Activated CD4-positive, alpha-beta memory T cell treated with anti-CD3 and anti-CD28 coated beads, Interleukin-2, amount 10 ng/mL, durations not matched to agents 7 days and 5 days (primary cell): ENCODE data around the gene JPH2. TPM values are rescaled to one million over a fixed set of nuclear protein-coding genes. Genes with fewer than 3 reads are reported as not detected.

ENCODE experiments used
- CTCF ChIA-PET: fragments of 350-600 bp; sonication (Branson Sonifier 250); formaldehyde crosslinking; loops from one replicate; lab custom pipeline; 2021; ENCODE audit warnings: antibody characterized with exemption, inconsistent platforms; lab: Charles Lee
- POLR2A ChIA-PET: fragments of 350-600 bp; sonication (Branson Sonifier 250); formaldehyde crosslinking; loops from one replicate; lab custom pipeline; 2021; ENCODE audit warnings: antibody characterized with exemption; lab: Charles Lee
- DNase-seq: peaks from one replicate; pipeline ENCODE4 v3.0.0-alpha.2; 2020
- H3K27ac Mint-ChIP-seq: one replicate; pipeline ENCODE4 v1.8.0; 2021; ENCODE audit warnings: mild to moderate bottlenecking, mixed read lengths
- H3K27me3 Mint-ChIP-seq: one replicate; pipeline ENCODE4 v1.8.0; 2021; ENCODE audit warnings: mixed read lengths
- H3K36me3 Mint-ChIP-seq: one replicate; pipeline ENCODE4 v1.8.0; 2021; ENCODE audit warnings: low read depth, mixed read lengths
- H3K4me1 Mint-ChIP-seq: one replicate; pipeline ENCODE4 v1.8.0; 2021; ENCODE audit warnings: mixed read lengths
- H3K4me3 Mint-ChIP-seq: one replicate; pipeline ENCODE4 v1.8.0; 2021; ENCODE audit warnings: mild to moderate bottlenecking, mixed read lengths
- H3K9me3 Mint-ChIP-seq: one replicate; pipeline ENCODE4 v1.8.0; 2021; ENCODE audit warnings: mixed read lengths
- total RNA-seq, 2 experiments: library from RNA; stranded (reverse); gene quantifications; one replicate each; pipeline ENCODE4 v1.2.3, GENCODE V29; 2021

The JPH2 gene
- total RNA-seq, 2 experiments from 2014 or later = 0.05 to 0.10 TPM

DNA sequence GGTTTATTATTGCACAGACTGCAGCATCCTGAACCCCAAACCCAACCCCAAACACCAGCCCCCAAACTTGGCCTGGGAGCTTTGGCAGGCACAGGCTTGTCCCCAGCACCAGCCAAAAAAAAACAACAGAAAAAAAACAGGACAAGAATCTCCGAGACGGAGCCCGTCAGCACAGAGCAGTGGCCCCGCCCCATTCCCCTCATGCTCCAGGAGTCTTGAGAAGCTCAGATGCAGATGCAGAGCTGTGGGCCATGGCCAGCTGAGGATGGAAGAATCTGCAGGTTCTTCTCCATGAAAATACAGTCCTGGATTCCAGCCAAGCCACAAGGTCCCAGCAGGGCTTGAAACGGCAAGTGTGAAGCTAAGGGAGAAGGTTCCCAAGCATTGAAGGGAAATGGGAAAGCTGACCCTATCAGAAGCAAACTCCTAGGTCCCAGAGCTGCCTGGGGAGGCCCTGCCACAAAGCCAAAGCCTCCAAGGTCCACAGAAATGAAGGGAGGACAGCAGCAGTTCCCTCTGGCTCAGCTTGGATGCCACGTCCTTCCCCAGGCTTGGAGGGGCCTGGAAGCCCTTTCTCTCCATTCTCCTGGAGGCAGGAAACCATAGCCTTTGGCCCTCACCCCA lies 75.2 kb downstream of the JPH2 start:
- H3K27ac Mint-ChIP-seq = no peak overlapping the region
- H3K27me3 Mint-ChIP-seq = peaks cover 30% of the 10 kb centered on the region
- H3K36me3 Mint-ChIP-seq = no peaks in the 10 kb centered on the region
- H3K9me3 Mint-ChIP-seq = peaks cover 10% of the 10 kb centered on the region
- POLR2A ChIA-PET = no interaction called here
- CTCF ChIA-PET = interaction anchor here (1.9 kb wide), 1 partner anchor 78 kb away, joined by 8 read pairs; no protein-coding TSS in a partner anchor
- no peak overlapping the region for H3K4me3 Mint-ChIP-seq
- peaks cover 1% of the 10 kb centered on the region for H3K4me1 Mint-ChIP-seq
- no peak for DNase-seq

- peaks cover 30% of the 10 kb centered on the region for H3K27me3 Mint-ChIP-seq
- H3K4me1 Mint-ChIP-seq = no peaks in the 10 kb centered on the region
- H3K9me3 Mint-ChIP-seq = peaks cover 10% of the 10 kb centered on the region
- H3K4me3 Mint-ChIP-seq = no peak overlapping the region
- POLR2A ChIA-PET = no interaction called here
- no peak for DNase-seq
- no peak overlapping the region for H3K27ac Mint-ChIP-seq
- H3K36me3 Mint-ChIP-seq = no peaks in the 10 kb centered on the region
- CTCF ChIA-PET = interaction anchor here (1.9 kb wide), 1 partner anchor 79 kb away, joined by 8 read pairs; no protein-coding TSS in a partner anchor
Measured at GRCh38 chr20:44110816-44111568, 76.0 kb downstream of the JPH2 start.

- Mint-ChIP-seq H3K27ac (no peak overlapping the region), H3K9me3 (peaks cover 10% of the 10 kb centered on the region), H3K4me3 (no peak overlapping the region), H3K27me3 (peaks cover 37% of the 10 kb centered on the region), H3K4me1 (no peaks in the 10 kb centered on the region), H3K36me3 (no peaks in the 10 kb centered on the region)
- DNase-seq = no peak
- CTCF ChIA-PET = no interaction called here
- POLR2A ChIA-PET = no interaction called here
Measured at GRCh38 chr20:44109951-44110361, 77.0 kb downstream of the JPH2 start.

GRCh38 chr20:44106615-44107014 lies 80.4 kb downstream of the JPH2 start:
- H3K4me1 Mint-ChIP-seq = no peaks in the 10 kb centered on the region
- peaks cover 10% of the 10 kb centered on the region for H3K9me3 Mint-ChIP-seq
- peaks cover 56% of the 10 kb centered on the region for H3K27me3 Mint-ChIP-seq
- no peak for DNase-seq
- ChIA-PET POLR2A (no interaction called here), CTCF (interaction anchor here (0.6 to 1.3 kb wide), 3 partner anchors 10 to 80 kb away, joined by 3 to 4 read pairs (median 4); no protein-coding TSS in a partner anchor)
- no peak overlapping the region for H3K27ac Mint-ChIP-seq
- H3K36me3 Mint-ChIP-seq = no peaks in the 10 kb centered on the region
- no peak overlapping the region for H3K4me3 Mint-ChIP-seq

GRCh38 chr20:44104798-44105517 lies 82.0 kb downstream of the JPH2 start:
- no peak for DNase-seq
- H3K4me1 Mint-ChIP-seq = no peaks in the 10 kb centered on the region
- H3K27ac Mint-ChIP-seq = no peak overlapping the region
- ChIA-PET CTCF (no interaction called here), POLR2A (no interaction called here)
- H3K27me3 Mint-ChIP-seq = peaks cover 71% of the 10 kb centered on the region
- H3K4me3 Mint-ChIP-seq = no peak overlapping the region
- H3K36me3 Mint-ChIP-seq = no peaks in the 10 kb centered on the region
- H3K9me3 Mint-ChIP-seq = peaks cover 10% of the 10 kb centered on the region

DNA sequence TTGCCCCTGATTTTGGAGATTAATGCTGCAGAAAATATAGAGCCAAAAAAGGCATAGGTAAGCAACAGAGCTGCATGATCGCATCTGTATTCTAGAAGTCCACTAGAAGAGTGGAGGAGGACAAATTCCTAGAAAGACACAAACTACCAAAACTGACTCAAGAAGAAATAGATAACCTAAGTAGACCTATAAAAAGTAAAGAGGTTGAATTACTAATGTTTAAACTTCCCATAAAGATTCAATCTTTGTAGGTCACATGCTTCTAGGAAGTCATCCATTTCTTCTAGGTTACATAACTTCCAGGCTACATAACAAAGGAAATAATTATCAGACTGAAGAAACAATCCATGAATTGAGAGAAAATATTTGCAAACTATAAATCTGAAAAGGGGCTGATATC lies 84.4 kb downstream of the JPH2 start:
- ChIA-PET POLR2A (no interaction called here), CTCF (interaction anchor here (1.8 kb wide), 1 partner anchor 87 kb away, joined by 4 read pairs; no protein-coding TSS in a partner anchor)
- no peaks in the 10 kb centered on the region for H3K4me1 Mint-ChIP-seq
- H3K36me3 Mint-ChIP-seq = no peaks in the 10 kb centered on the region
- H3K27me3 Mint-ChIP-seq = peaks cover 69% of the 10 kb centered on the region
- no peak overlapping the region for H3K27ac Mint-ChIP-seq
- H3K9me3 Mint-ChIP-seq = peaks cover 4% of the 10 kb centered on the region
- no peak for DNase-seq
- H3K4me3 Mint-ChIP-seq = no peak overlapping the region

GRCh38 chr20:44099832-44100231 lies 87.2 kb downstream of the JPH2 start:
- peaks cover 48% of the 10 kb centered on the region for H3K27me3 Mint-ChIP-seq
- CTCF ChIA-PET = interaction anchor here (2.0 kb wide), 1 partner anchor 16 kb away, joined by 6 read pairs; no protein-coding TSS in a partner anchor
- no peaks in the 10 kb centered on the region for H3K4me1 Mint-ChIP-seq

DNA sequence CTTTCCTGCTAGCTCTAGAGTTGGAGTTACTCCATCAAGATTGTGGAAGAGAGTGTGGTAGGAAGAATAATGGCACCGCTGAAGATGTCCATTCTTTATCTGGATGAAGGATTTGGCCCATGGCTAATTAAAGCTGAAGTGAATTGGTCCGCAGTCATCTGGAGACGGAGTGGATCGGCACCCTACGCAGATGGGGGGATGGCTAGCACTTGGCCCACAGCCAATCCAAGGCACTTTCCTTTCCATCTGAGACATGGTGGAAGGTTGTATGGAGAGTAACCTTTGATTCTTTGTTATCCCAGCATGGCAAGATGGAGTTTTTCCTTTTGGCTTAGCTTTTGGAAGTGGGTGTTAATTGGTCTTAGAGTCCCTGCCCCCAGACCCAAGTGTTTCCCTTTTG lies 88.3 kb downstream of the JPH2 start:
- Mint-ChIP-seq H3K9me3 (no peaks in the 10 kb centered on the region), H3K27me3 (peaks cover 47% of the 10 kb centered on the region), H3K36me3 (no peaks in the 10 kb centered on the region), H3K27ac (no peak overlapping the region), H3K4me3 (no peak overlapping the region), H3K4me1 (no peaks in the 10 kb centered on the region)
- CTCF ChIA-PET = interaction anchor here (0.6 to 2.0 kb wide), 5 partner anchors 18 to 650 kb away, joined by 3 to 6 read pairs (median 3); no protein-coding TSS in a partner anchor
- DNase-seq = no peak
- POLR2A ChIA-PET = no interaction called here

More at GRCh38 chr20:44099832-44100231, 87.2 kb downstream of the JPH2 start:
- DNase-seq = no peak
- Mint-ChIP-seq H3K36me3 (no peaks in the 10 kb centered on the region), H3K9me3 (no peaks in the 10 kb centered on the region), H3K4me3 (no peak overlapping the region), H3K27ac (no peak overlapping the region)
- POLR2A ChIA-PET = no interaction called here

DNA sequence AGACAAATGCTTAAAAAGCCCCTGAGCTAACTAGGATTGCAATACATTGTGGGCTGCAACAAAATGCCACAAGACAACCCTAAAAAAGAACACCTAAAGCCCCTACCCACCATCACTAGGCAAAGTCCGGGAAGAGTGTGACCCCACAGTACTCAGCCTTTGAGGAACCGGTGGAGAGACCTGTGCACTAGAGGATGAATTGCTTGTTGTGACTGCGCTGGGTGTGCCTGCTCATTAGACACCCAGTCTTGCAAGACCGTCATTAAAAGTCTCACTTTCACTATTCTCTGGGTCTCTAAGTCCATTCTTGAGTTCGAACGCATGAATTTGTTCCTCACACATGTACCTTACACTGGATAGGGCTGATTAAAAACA lies 88.7 kb downstream of the JPH2 start:
- POLR2A ChIA-PET = no interaction called here
- CTCF ChIA-PET = interaction anchor here (1.1 to 2.0 kb wide), 3 partner anchors 18 to 92 kb away, joined by 3 to 6 read pairs (median 5); no protein-coding TSS in a partner anchor
- no peak for DNase-seq
- Mint-ChIP-seq H3K9me3 (no peaks in the 10 kb centered on the region), H3K4me1 (no peaks in the 10 kb centered on the region), H3K4me3 (no peak overlapping the region), H3K27ac (no peak overlapping the region), H3K27me3 (peaks cover 46% of the 10 kb centered on the region), H3K36me3 (no peaks in the 10 kb centered on the region)

DNA sequence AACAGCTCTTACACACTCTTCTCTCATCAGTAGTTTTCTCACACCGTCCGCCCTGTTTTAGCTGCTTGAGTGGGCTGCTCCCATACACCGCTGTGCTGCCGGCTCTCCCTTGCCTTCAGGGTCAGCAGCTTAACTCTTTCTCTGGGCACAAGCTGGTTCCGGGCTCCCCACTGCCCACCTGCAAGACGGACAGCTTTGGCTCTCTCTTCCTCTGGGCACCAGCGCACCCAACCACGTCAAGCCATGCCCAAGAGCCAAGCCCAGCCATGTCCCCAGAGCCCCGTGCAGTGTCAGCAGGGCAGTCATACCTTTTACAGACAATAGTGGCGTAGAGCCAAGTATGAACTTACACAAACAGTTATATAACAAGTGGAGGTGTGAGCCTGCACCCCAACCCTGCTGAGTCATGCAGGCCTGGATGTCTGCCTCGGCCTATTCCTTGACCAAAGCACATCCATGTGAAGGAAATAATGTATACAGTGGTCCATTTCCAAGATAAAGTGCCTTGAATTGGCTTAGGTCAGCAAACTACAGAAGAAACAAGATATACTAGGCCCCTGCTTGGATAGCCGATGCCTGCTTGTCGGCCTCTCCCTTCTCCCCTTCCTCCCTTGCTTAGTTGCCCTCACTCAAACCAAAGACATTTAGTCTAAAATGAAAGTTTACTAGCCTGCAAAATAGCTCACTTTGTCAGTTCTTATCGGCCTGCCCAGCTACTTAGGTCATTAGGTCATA lies 89.3 kb downstream of the JPH2 start:
- H3K4me1 Mint-ChIP-seq = no peaks in the 10 kb centered on the region
- no peaks in the 10 kb centered on the region for H3K9me3 Mint-ChIP-seq
- DNase-seq = no peak
- ChIA-PET CTCF (interaction anchor here (1.5 to 2.0 kb wide), 2 partner anchors 18 to 93 kb away, joined by 5 to 6 read pairs; no protein-coding TSS in a partner anchor), POLR2A (no interaction called here)
- H3K36me3 Mint-ChIP-seq = no peaks in the 10 kb centered on the region
- no peak overlapping the region for H3K4me3 Mint-ChIP-seq
- H3K27me3 Mint-ChIP-seq = peaks cover 47% of the 10 kb centered on the region
- no peak overlapping the region for H3K27ac Mint-ChIP-seq

GRCh38 chr20:44095831-44096230 lies 91.2 kb downstream of the JPH2 start:
- no peak for DNase-seq
- no peaks in the 10 kb centered on the region for H3K4me1 Mint-ChIP-seq
- no peaks in the 10 kb centered on the region for H3K36me3 Mint-ChIP-seq
- H3K27ac Mint-ChIP-seq = no peak overlapping the region
- H3K4me3 Mint-ChIP-seq = no peak overlapping the region
- POLR2A ChIA-PET = no interaction called here
- CTCF ChIA-PET = interaction anchor here (0.9 kb wide), 1 partner anchor 345 kb away, joined by 3 read pairs; no protein-coding TSS in a partner anchor
- H3K9me3 Mint-ChIP-seq = no peaks in the 10 kb centered on the region
- H3K27me3 Mint-ChIP-seq = peaks cover 35% of the 10 kb centered on the region

- no peaks in the 10 kb centered on the region for H3K9me3 Mint-ChIP-seq
- H3K4me1 Mint-ChIP-seq = no peaks in the 10 kb centered on the region
Measured at GRCh38 chr20:44093249-44093582, 93.8 kb downstream of the JPH2 start.

More at GRCh38 chr20:44093249-44093582, 93.8 kb downstream of the JPH2 start:
- Mint-ChIP-seq H3K27me3 (peaks cover 24% of the 10 kb centered on the region), H3K36me3 (no peaks in the 10 kb centered on the region), H3K4me3 (no peak overlapping the region), H3K27ac (no peak overlapping the region)
- CTCF ChIA-PET = interaction anchor here (1.4 kb wide), 1 partner anchor 356 kb away, joined by 3 read pairs; no protein-coding TSS in a partner anchor
- POLR2A ChIA-PET = no interaction called here
- no peak for DNase-seq
